Testis (tissue), 3 donors: ENCODE data around the gene HMX1. TPM values are rescaled to one million over a fixed set of nuclear protein-coding genes. Genes with fewer than 3 reads are reported as not detected.
A peak's percentile ranks its signal among the peaks of the same experiment; 100 is the strongest.

ENCODE experiments used
- DNase-seq: peaks from one replicate; pipeline ENCODE4 v3.0.0-alpha.2; 2019
- H3K27ac ChIP-seq, 2 donors: fragments of 200-600 bp; sonication (generic); one replicate each; pipeline ENCODE4 v1.5.1; 2019
- H3K27me3 ChIP-seq: fragments of 200-600 bp; sonication (generic); one replicate; pipeline ENCODE4 v1.5.1; 2019
- H3K36me3 ChIP-seq: fragments of 200-600 bp; sonication (generic); one replicate; pipeline ENCODE4 v1.5.1; 2017; ENCODE audit warnings: low read depth; ENCODE audit errors: missing control alignments
- H3K4me1 ChIP-seq: fragments of 200-600 bp; sonication (generic); one replicate; pipeline ENCODE4 v1.5.1; 2019
- H3K4me3 ChIP-seq, 2 donors: fragments of 200-600 bp; sonication (generic); one replicate each; pipeline ENCODE4 v1.5.1; 2017 to 2019
- H3K9me3 ChIP-seq: fragments of 200-600 bp; sonication (generic); one replicate; pipeline ENCODE4 v1.5.1; 2017
- POLR2A ChIP-seq: fragments of 450-650 bp; IDR thresholded peaks from one replicate; pipeline ENCODE4 v1.6.1; 2017; ENCODE audit warnings: antibody characterized with exemption, mild to moderate bottlenecking, moderate library complexity
- WGBS, 2 donors: methylation state at CpG; one replicate each; pipeline ENCODE4 v1.1.5; 2018; 5-methylcytosine and 5-hydroxymethylcytosine counted together
- intact Hi-C: fragments of 100-400 bp; cut with DNase I; formaldehyde crosslinking; loops from one replicate; pipeline ENCODE4 v1.15.1; 2023; ENCODE audit warnings: low total_unique reads
- polyA plus RNA-seq: library from polyadenylated mRNA; stranded (reverse); fragments of 350-450 nt; fragmentation: Illumina TruSeq; extraction: RNeasy Lipid Tissue Mini Kit (QIAGEN cat#74804); gene quantifications from one replicate; pipeline ENCODE4 v1.2.3, GENCODE V29; 2014; ENCODE audit warnings: low read depth, low replicate concordance; ENCODE audit not compliant: insufficient read depth
- total RNA-seq, 2 donors: library from RNA; depleted of rRNA; stranded (reverse); fragments of >200 nt; gene quantifications; one replicate each; pipeline ENCODE4 v1.2.3, GENCODE V29; 2016
- TF ChIP-seq, protein P1 (sequence below), 3 experiments: fragments of 450-650 bp in 2 of 3; fragments of 200-600 bp in 1 of 3; sonication (generic) in 1 of 3; IDR thresholded peaks; one replicate each; pipeline ENCODE4 v1.5.1; 2016 to 2019; ENCODE audit warnings: antibody characterized with exemption in 3 of 3, mild to moderate bottlenecking in 2 of 3, moderate library complexity in 1 of 3

HMX1 gene
- total and polyA plus RNA-seq, 3 donors from 2014 or later, result 0.65 to 7.3 (median 4.2) TPM

DNA sequence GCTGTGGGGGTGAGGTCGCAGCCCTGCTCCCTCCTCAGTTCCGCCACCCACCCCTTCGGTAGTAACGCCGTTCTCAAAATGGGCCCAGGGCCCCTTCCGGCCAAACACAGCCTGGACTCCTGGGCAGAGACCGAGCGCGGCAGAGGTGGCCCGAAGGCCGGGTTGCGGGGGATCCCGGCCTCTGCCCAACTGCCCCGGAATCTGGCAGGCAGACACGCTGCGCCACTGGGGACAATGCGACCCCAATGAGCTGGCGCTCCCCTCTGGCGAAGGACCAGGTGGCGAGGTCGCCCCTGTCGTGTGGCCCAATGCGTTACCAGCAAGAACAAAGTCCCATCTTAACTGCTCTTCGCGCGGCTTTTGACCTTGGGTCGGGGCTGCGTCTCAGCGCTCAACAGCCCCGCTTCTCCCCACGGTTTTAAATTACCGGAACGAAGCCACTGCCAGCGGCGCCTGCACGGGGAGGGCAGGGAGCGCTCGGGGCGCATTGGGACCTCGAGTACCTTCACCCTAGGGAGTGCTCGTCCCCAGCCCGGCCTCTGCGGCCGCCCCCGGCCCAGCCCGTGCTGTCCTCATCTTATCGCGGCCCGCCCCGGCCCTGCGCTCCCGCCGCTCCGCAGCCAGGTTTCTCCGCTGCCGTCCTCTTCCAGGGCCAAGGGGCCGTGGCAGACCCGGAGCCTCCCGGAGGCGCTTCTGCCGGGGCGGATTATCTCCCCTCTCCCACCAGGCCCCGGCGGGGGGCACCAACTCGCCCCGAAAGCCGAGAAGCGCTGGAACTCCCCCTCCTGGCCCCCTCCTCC, 22.2 kb upstream of the HMX1 start:
- TF ChIP-seq, protein P1, sequence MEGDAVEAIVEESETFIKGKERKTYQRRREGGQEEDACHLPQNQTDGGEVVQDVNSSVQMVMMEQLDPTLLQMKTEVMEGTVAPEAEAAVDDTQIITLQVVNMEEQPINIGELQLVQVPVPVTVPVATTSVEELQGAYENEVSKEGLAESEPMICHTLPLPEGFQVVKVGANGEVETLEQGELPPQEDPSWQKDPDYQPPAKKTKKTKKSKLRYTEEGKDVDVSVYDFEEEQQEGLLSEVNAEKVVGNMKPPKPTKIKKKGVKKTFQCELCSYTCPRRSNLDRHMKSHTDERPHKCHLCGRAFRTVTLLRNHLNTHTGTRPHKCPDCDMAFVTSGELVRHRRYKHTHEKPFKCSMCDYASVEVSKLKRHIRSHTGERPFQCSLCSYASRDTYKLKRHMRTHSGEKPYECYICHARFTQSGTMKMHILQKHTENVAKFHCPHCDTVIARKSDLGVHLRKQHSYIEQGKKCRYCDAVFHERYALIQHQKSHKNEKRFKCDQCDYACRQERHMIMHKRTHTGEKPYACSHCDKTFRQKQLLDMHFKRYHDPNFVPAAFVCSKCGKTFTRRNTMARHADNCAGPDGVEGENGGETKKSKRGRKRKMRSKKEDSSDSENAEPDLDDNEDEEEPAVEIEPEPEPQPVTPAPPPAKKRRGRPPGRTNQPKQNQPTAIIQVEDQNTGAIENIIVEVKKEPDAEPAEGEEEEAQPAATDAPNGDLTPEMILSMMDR (IDR thresholded peaks at IDR 0.05), result no peak
- no peak for TF ChIP-seq POLR2A
- H3K9me3 ChIP-seq, result no peaks in the 10 kb centered on the region
- H3K4me1 ChIP-seq, result no peaks in the 10 kb centered on the region
- H3K4me3 ChIP-seq, result peak overlapping the region in 1 of 2 donors; percentile 48
- H3K27ac ChIP-seq, result no peak overlapping the region
- 1 to 2% methylated on average over 20 to 56 of the region's 68 CpGs for WGBS, 2 donors
- no peaks in the 10 kb centered on the region for H3K36me3 ChIP-seq
- H3K27me3 ChIP-seq, result no peaks in the 10 kb centered on the region
- intact Hi-C loops, result no loop called here
- DNase-seq, result no peak

DNA sequence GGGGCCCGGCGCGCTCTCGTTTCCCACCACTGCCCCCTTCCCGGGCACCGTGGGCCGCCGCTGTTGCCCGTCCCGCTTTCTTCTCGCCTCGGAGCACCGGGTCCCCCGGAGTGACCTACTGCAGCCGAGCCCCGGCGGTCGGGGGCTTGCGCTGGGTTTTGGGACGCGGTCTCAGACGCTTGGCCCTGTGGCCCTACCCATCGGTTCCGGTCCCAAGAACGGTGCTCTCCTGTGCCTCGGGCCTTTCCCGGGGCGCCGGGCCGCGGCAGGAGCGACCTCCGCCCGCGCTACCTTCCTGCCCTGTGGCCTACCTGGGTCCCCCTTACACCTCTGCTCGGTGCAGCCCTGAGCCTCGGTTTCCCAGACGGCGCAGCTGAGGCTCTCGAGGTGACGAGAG, 21.6 kb upstream of the HMX1 start:
- Histone ChIP-seq H3K27ac (no peak overlapping the region), H3K4me3 (peak overlapping the region in 1 of 2 donors; percentile 48), H3K4me1 (no peaks in the 10 kb centered on the region), H3K27me3 (no peaks in the 10 kb centered on the region), H3K9me3 (no peaks in the 10 kb centered on the region), H3K36me3 (no peaks in the 10 kb centered on the region)
- intact Hi-C loops, result no loop called here
- DNase-seq, result no peak
- no peak for TF ChIP-seq POLR2A
- TF ChIP-seq, protein P1 (IDR thresholded peaks at IDR 0.05), result no peak
- 0 to 1% methylated on average over 24 to 32 of the region's 41 CpGs for WGBS, 2 donors

DNA sequence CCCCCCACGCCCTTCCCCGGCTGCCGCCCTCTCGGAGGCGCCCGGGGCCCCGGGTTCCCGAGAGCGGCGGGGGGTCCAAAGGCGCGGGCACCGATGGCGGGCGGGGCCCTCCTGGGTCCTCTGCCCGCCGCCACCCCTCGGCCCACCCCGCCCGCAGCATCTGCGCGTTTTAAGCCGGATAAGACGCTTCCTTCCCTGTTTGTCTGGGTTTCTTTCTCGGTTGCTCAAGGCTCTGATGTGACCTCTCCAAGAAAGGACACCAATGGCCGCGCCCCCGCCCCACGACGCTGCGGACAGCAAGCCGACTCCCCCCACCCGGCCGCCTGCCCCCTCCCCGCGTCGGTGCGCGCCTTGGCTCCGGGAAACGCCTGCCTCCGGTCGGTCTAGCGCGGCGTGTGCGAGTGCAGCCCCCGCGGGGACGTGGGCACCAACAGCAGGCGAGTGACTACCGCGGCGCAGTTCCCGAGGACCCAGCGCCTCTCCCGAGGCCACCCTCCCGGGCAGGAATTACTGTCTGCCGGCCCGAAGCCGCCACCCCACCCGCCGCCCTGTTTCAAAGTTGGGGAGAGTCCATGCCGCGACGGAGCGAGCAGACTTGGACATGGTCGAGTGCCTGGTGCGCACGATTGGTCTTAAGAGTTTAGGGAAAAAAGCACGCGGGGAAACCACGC, 21.1 kb upstream of the HMX1 start:
- Histone ChIP-seq H3K27me3 (no peaks in the 10 kb centered on the region), H3K9me3 (no peaks in the 10 kb centered on the region), H3K4me1 (no peaks in the 10 kb centered on the region), H3K36me3 (no peaks in the 10 kb centered on the region), H3K27ac (no peak overlapping the region), H3K4me3 (peak overlapping the region in 1 of 2 donors; percentile 48)
- no peak for TF ChIP-seq POLR2A
- TF ChIP-seq, protein P1 (IDR thresholded peaks at IDR 0.05), result no peak
- intact Hi-C loops, result no loop called here
- no peak for DNase-seq
- 0 to 2% methylated on average over 35 to 59 of the region's 73 CpGs for WGBS, 2 donors

DNA sequence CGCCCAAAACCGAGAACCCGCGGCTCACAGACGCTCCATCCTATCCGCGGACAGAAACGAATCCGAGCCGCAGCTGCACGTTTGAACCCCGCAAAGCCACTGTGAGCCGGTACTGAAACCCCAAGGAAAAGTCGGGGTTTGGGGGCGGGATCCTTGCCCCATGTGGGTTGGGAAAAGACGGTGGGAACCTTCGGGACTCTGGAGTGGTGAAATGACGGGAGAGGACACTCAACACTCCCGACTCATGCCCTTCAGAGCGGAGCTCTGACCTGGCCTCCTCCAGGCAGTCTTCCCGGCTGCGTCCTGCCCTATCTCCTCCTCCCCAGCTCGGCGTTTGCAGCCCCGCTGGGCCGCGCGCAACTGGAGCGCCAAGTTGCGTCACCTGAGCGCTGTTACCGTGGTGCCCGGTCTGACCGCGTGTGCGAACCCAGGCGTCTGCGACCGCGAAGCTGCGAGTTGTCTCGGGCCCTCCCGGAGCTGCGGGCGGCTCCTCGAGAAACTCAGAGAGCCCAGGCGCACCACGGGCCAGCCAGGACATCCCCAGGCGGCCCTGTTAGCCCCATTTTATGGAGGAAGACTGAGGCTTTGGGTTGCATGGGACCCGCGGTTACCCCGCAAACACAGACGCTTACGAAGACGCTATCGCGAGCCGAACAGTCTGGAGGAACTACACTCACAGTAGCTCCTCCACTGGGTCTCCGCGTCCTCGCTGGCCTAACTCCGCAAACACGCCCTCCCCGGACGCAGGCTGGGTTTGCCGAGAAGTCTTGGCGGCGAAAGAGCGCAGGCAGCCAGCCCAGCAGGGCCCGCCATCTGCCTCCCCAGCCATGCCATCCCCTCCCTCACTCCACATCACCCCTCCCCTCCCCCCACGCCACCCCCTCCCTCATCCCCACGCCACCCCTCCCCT, 20.3 kb upstream of the HMX1 start:
- no peaks in the 10 kb centered on the region for H3K4me1 ChIP-seq
- intact Hi-C loops, result no loop called here
- no peaks in the 10 kb centered on the region for H3K27me3 ChIP-seq
- H3K36me3 ChIP-seq, result no peaks in the 10 kb centered on the region
- H3K4me3 ChIP-seq, result peak overlapping the region in 1 of 2 donors; percentile 48
- H3K27ac ChIP-seq, result no peak overlapping the region
- no peaks in the 10 kb centered on the region for H3K9me3 ChIP-seq
- TF ChIP-seq, protein P1 (IDR thresholded peaks at IDR 0.05), result no peak
- TF ChIP-seq POLR2A, result no peak
- 2% methylated on average over 39 to 71 of the region's 72 CpGs for WGBS, 2 donors
- DNase-seq, result no peak
